Activated CD4-positive, alpha-beta T cell treated with anti-CD3 and anti-CD28 coated beads, Interleukin-2, amount 50 U/mL, for 48 hours (primary cell): ENCODE measurements around the gene PGLYRP1.

Experiments used
- DNase-seq, 2 experiments: peaks; one replicate each; pipeline ENCODE4 v3.0.0-alpha.2; 2020

PGLYRP1 gene

DNA sequence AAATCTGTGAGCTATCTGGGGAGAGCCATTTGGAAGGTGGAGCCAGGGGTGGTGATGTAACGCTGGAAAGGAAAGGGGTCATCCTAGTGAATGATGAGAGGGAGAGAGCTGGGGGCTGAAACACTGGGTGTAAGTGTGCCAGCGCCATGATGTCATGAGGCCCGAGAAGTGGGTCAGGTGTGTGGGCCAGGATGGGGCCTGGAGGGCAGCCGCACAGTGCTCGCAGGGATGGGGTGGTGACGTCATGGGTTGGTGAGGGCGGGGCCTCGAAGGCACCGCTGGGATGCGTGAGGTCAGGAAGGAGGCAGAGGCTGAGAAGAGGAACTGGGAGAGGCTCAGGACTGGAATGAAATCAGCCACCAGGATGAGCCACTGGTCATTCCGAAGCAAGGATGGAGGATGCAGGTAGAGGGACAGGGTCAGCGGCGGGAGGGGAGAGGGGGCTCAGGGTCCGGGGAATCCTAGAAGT lies 23.2 kb downstream of the PGLYRP1 start:
- peak in 1 of 2 experiments; percentile 22 for DNase-seq

DNA sequence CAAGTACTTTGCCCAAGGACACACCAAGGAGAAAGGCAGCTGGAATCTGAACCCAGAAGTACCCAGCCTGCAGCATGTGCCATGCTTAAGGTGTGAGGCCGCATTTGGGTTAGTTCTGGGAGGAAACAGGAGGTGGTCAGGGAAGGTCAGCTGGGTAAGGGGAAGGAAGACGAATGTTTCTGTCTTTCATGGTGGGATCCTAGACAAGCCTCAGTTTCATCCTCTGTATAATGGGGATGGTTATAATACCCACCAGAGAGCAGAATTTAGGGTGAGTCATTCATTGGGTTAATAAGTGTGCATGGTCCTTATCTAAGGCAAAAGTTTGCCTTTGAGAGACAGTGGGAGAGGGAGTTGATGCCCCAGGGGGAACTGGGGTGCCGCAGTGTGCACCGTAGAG lies 24.0 kb downstream of the PGLYRP1 start:
- DNase-seq = no peak

- no peak for DNase-seq
Observed at GRCh38 chr19:45996933-45997332, 25.9 kb downstream of the PGLYRP1 start.

DNA sequence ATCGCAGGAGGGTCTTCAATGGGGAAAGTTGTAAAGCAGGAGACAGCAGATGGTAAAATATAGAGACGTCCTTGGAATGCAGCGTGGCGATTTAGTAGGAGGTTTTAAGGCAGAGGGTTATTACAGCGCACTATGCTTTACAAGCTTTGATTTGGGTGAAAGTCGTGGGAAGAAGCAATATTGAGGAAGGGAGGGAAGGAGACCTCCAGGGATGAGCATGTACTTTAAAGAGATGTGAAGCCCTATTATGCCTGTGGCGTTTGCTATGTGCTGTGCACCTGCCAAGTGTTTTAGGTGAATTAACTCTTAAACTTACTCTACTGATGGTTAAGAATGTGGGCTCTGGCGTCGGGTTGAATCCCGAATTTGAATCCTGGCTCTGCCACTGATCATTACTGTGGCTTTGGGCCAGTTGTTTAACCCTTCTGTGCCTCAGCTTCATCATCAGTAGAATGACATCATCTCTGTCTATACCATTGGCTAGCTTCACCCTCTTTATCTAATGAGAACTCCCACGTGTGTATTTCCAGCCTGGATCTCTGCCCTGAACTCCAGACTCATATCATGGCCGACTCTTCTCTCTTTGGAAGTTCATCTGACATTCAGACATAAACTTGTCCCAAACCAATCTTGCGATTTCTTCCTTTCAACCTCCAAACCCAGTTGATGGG lies 27.0 kb downstream of the PGLYRP1 start:
- no peak for DNase-seq

DNA sequence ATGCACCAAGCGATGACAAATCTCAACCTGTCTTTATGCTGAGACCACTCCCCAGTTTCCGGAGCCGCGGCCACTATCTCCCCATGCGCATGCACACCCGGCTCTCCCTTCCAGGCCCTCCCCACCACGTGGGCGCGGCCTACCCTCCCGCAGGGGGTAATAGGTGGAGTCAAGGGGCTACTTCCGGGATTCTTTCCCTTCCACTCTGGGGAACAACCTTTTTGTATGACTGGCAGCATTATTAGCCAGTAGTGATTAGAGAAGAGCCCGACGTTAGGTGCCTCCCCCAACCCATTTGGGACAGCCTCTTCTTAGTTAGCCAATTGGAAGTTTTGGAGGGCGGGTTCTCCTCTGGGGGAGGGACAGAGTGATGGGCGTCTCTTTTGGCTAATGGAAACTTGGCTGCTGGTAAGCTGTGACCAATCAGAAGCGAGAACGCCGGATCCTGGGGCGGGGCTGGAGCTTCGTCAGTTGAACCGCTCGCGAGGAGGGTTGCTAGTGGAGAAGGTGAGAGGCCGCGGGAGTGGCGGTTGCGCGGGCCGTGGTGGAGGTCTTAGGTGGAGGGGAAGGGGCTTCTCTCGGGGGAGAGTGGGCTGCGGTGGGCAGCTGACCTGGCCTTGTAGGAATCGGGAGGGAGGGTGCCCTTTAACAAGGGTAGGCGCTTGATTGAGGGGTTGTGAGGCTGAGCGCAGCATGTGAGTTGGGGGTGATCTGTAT lies 27.7 kb downstream of the PGLYRP1 start, which contains the start of gene CCDC61:
Gene CCDC61 (plus strand): TSS at position 470 of the 717 bp plus-strand sequence. CDS start 7,552 bp downstream, outside the sequence.
- peak; percentile 95 to 96 for DNase-seq

DNA sequence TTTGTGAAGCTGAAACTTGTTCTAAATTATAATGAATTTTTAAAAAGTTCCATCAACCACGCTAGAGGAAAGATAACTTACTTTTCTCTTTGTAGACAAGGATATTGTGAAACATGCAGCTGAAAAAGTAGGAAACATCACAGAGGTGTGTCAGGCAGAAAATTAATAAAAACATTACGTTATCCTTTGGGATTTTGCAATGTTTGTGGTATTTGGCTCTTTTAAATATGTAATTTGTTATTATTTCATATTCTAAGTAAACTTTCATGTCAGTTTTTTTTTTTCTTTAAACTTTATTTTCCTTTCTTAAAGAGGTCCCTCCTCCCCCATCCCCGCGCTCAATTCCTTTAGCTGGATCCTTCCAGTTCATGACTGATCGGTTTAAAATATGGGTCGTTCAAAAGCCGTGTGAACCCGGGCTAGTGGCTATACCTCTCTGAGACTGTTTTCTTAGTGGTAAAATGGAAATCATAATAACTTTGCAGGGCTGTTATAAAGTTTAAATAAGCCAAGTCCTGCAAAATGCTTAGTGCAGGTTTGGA lies 28.3 kb downstream of the PGLYRP1 start:
- no peak for DNase-seq

DNA sequence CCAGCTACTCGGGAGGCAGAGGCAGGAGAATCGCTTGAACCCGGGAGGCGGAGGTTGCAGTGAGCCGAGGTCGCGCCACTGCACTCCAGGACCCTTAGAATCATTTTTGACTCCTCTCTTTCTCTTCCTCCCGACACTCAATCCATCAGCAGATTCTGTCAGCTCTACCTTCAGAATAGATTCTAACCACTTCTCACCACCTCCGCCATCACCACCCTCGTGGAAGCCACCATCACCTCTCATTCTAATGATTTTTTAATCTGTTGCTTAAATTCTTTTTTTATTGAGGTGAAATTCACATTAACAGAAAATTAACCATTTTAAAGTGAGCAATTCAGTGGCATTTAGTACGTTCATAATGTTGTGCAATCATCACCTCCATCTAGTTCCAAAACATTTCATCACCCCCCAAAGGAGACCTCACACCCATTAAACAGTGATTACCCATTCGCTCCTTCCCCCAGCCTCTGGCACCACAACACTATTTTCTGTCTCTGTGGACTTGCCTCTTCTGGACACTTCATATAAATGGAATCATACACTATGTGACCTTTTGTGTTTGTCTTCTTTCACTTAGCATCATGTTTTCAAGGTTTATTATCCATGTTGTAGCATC lies 32.6 kb downstream of the PGLYRP1 start:
- DNase-seq = no peak

GRCh38 chr19:45985321-45985720 lies 37.5 kb downstream of the PGLYRP1 start:
- no peak for DNase-seq

DNA sequence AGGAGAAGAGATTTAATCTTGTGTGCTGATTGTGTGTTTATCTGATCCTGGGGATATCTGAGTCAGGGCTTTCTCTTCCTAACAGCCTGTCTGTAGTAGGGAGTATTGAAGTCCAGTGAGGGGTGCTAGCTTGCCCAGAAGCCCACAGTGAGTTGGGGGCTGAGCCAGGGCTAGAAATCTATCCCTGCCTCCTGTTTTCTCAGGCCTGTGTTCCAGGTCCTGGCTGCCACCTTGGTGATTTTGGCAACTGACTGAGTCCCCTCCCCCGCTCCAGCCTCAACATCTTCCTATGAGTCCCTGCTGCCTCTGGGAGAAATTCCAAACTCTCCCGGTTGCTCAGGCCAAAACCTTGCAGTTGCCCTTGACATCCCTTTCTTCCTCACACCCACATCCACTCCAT lies 41.5 kb downstream of the PGLYRP1 start:
- DNase-seq = no peak

GRCh38 chr19:45978156-45978555 lies 44.7 kb downstream of the PGLYRP1 start:
- DNase-seq = no peak

GRCh38 chr19:45976178-45976577 lies 46.7 kb downstream of the PGLYRP1 start:
- no peak for DNase-seq

DNA sequence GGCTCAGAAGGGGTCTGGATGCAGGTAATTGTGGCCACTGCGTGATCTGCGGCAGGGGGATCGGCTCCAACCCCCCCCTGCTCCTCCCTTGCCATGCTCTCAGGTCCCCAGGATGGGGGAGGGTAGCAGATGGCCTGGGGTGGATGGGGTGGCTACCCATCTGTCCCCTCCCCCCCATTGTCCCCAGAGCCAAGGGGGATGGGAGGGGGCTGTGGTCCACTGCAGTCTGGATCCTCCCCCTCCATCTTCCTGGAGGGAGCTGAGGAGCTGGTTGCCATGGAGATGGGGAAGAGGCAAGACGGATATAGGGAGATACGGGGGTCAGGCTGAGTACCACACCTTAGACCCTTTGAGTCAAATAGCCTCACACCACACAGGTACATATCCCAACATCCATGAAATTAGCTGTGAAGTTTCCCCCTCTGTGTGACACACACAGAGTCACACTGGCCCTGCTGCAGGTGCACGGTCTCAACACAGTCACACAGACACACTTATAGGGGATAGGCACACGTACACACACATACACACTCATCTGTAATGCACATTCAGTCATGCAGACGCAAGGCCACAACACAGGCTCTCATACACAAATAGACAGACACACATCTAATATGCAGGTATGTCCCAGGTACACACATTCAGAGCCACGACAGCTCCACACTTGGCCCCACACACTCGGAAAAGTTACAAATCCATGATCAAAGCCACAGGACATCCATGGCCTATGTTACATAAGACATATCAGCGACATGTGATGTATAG lies 47.4 kb downstream of the PGLYRP1 start:
- no peak for DNase-seq

DNA sequence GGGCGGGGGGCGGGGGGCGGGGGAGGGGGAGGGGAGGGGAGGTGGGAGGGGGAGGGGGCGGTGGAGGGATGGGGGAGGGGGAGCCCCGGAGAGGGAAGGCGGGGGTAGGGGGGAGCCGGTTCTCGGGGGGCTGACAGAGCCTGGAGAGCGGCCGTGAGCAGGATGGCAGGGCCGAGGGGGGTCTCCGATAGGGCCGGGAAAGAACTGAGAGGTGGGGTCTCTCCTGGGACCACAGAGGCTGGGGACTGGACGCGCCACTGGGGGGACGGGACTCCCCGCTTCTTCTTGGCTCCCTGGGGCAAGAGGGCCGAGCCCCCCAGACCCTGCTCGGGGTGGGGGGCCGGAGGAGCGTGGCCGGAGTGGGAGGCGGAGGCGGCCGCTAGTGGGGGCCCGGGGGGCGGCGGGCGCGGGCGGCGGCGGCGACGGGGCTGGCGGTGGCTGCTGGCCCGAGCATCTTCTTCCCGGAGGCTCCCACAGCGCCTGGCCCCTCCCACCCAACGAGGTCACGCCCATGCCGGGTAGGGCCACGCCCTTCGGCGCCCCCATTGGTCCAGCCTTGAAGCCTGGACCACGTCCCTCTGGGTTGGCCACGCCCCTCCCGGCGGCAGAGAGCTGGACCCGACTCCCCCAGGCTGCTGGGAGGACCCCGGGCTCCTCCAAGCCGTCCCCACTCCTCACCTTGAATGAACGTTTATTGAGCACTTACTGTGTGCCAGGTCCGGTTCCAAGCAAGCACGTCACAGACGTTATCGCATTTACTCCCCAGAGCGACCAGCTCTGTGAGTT lies 49.1 kb downstream of the PGLYRP1 start, which contains the start of gene NOVA2:
Gene NOVA2 (minus strand): TSS at position 313 of the 786 bp plus-strand sequence. CDS start 514 bp downstream, outside the sequence.
- DNase-seq = peak; percentile 61 to 67

DNA sequence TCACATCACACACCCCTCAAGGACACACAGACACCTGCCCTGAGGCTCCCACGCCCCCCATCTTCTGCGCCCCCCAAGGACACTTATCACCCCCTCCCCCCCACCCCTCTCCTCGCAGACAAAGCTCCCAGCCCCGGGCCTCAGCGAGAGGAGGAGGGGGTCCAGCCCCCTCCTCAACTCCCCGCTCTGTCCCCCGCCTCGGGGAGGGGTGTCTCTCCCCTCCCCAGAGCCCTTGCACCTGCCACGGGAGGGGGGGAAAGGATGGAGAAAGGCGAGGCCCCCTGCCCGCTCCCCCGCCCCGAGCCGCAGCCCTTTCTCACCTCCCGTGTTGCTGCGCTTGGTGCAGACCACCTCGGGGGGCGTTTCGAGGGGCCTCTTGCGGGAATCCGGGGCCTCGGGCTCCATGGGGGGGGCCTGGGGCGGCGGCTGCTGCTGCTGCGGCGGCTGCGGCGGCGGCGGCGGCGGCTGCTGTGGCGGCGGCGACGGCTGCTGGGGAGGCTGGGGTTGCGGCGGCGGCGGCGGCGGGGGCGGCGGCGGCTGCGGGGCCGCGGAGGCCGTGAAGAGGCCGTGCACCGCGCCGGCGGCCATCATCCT lies 49.8 kb downstream of the PGLYRP1 start:
- no peak for DNase-seq

DNA sequence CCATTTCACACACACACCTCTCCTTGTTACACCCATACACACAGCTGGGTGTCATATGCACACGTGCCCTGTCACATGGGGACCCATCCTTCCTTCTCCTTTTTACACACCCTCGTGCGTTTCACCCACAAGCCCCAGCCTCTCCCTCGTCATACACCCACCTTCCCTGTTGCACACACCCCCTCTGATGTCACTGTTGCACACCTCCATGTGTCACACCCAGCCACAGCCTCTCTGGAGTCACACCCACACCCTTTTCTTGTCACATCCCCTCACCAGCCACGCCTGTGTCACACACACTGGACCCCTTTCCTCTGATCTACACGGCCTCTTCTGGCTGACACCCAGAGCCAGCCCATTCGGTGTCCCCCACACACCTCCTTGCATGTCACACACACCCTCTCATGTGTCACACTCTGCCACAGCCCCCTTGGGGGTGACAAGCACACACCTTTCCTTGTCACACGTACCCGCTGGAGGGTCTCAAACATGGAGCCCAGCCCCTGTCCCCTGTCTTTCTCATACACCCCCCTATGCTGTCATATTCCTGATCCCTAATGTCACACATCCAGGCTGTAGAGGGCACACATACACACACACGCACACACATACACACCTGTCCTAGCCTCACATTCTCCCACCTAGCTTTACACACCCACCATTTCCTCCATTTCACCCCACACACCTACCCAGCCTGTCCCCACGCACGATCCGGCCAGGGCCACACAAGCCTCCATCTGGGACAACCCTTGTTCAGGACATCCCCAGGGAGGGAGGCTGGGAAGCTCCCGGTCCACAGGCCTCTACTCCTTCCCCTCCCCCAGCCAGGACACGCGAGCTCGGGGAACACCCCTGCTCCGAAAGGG lies 50.5 kb downstream of the PGLYRP1 start:
- DNase-seq = peak; percentile 17 to 32

- DNase-seq = no peak
Observed at GRCh38 chr19:45971260-45971902, 51.5 kb downstream of the PGLYRP1 start.

GRCh38 chr19:45969676-45970075 lies 53.2 kb downstream of the PGLYRP1 start:
- no peak for DNase-seq
